HepG2 (cell line): ENCODE data around the gene NAP1L4. TPM values are rescaled to one million over a fixed set of nuclear protein-coding genes. Genes with fewer than 3 reads are reported as not detected.

ENCODE experiments used
- DMAP1 ChIP-seq: IDR thresholded peaks from 2 replicates; pipeline ENCODE4 v1.6.1; 2016
- GATAD2A ChIP-seq: IDR thresholded peaks from 2 replicates; pipeline ENCODE4 v1.6.1; 2016
- KAT8 ChIP-seq: IDR thresholded peaks from 2 replicates; pipeline ENCODE4 v1.6.1; 2016; ENCODE audit warnings: missing genetic modification reagents, missing compliant biosample characterization
- MAZ ChIP-seq, 2 experiments: sonication (generic) in 1 of 2; formaldehyde crosslinking in 1 of 2; IDR thresholded peaks; 2 replicates each; pipeline versions ENCODE4 v1.5.0 to v1.6.1; 2012 to 2020; ENCODE audit warnings: low read depth in 2 of 2, mild to moderate bottlenecking in 2 of 2, borderline replicate concordance in 1 of 2, improper control_type of control experiment in 1 of 2, low read length in 1 of 2, missing genetic modification reagents in 1 of 2, moderate library complexity in 1 of 2
- MYC ChIP-seq: sonication (generic); formaldehyde crosslinking; IDR thresholded peaks from 2 replicates; pipeline ENCODE4 v1.9.0; 2021; ENCODE audit warnings: missing genetic modification reagents, borderline replicate concordance
- NR2F6 ChIP-seq, 2 experiments: IDR thresholded peaks; 2 replicates each; pipeline ENCODE4 v1.6.1; 2016; ENCODE audit warnings: antibody characterized with exemption in 1 of 2, mild to moderate bottlenecking in 1 of 2
- RBFOX2 ChIP-seq: fragments of 200-400 bp; formaldehyde crosslinking; IDR thresholded peaks from 2 replicates; pipeline ENCODE4 v1.6.1; 2017; ENCODE audit warnings: low read depth, mild to moderate bottlenecking, low read length
- ZNF317 ChIP-seq: sonication (generic); formaldehyde crosslinking; IDR thresholded peaks from 2 replicates; pipeline ENCODE4 v1.5.0; 2020; ENCODE audit warnings: mild to moderate bottlenecking, missing genetic modification reagents
- ZNF550 ChIP-seq: sonication (generic); formaldehyde crosslinking; IDR thresholded peaks from 2 replicates; pipeline ENCODE4 v1.4.0; 2020; ENCODE audit warnings: mild to moderate bottlenecking, missing genetic modification reagents, borderline replicate concordance
- polyA plus RNA-seq, 8 experiments: library from polyadenylated mRNA; depleted of rRNA in 3 of 8; stranded (reverse) in 7 of 8; unstranded in 1 of 8; fragments of >200 nt; fragmentation: Illumina TruSeq in 4 of 8; extraction: Trizol in 4 of 8; gene quantifications; 2 replicates each; pipeline versions ENCODE4 v1.2.1 to v1.2.3, GENCODE V29; 2011 to 2016; ENCODE audit warnings: low read depth in 4 of 8, missing spikeins in 1 of 8, mixed read lengths in 1 of 8; ENCODE audit not compliant: insufficient read depth in 1 of 8
- total RNA-seq, 5 experiments: library from RNA; depleted of rRNA; stranded (reverse); fragments of >200 nt; fragmentation: Illumina TruSeq; extraction: Trizol; gene quantifications; 2 replicates each; pipeline ENCODE4 v1.2.3, GENCODE V29; 2016; ENCODE audit warnings: low read depth in 1 of 5
- TF ChIP-seq, protein P1 (sequence below): sonication (generic); formaldehyde crosslinking; IDR thresholded peaks from 2 replicates; pipeline ENCODE4; 2020; ENCODE audit warnings: missing genetic modification reagents, mild to moderate bottlenecking, borderline replicate concordance
- TF ChIP-seq, protein P2 (sequence below): sonication (generic); formaldehyde crosslinking; IDR thresholded peaks from 2 replicates; pipeline ENCODE4 v1.5.1; 2020; ENCODE audit warnings: mild to moderate bottlenecking, moderate library complexity, missing genetic modification reagents
- TF ChIP-seq, protein P3 (sequence below): sonication (generic); IDR thresholded peaks from 2 replicates; pipeline ENCODE4 v1.6.1; 2016; ENCODE audit warnings: low read depth, borderline replicate concordance
- TF ChIP-seq, protein P4 (sequence below): sonication (generic); formaldehyde crosslinking; IDR thresholded peaks from 2 replicates; pipeline ENCODE4 v1.4.0; 2020; ENCODE audit warnings: missing genetic modification reagents
- TF ChIP-seq, protein P5 (sequence below), 2 experiments: fragments of 450-650 bp in 1 of 2; sonication (generic) in 1 of 2; formaldehyde crosslinking; IDR thresholded peaks; 2 replicates each; pipeline versions ENCODE4 v1.5.0 to v1.8.0; 2020 to 2022; ENCODE audit warnings: mild to moderate bottlenecking in 1 of 2, missing genetic modification reagents in 1 of 2
- TF ChIP-seq, protein P6 (sequence below): sonication (generic); formaldehyde crosslinking; IDR thresholded peaks from 2 replicates; pipeline ENCODE4 v1.4.0; 2020; ENCODE audit warnings: missing genetic modification reagents

NAP1L4 gene
- total and polyA plus RNA-seq, 2 of the 13 experiments (the other 11 are each of a cell fraction or from before 2014, with no cell fraction given) = 64.0 to 186 TPM

DNA sequence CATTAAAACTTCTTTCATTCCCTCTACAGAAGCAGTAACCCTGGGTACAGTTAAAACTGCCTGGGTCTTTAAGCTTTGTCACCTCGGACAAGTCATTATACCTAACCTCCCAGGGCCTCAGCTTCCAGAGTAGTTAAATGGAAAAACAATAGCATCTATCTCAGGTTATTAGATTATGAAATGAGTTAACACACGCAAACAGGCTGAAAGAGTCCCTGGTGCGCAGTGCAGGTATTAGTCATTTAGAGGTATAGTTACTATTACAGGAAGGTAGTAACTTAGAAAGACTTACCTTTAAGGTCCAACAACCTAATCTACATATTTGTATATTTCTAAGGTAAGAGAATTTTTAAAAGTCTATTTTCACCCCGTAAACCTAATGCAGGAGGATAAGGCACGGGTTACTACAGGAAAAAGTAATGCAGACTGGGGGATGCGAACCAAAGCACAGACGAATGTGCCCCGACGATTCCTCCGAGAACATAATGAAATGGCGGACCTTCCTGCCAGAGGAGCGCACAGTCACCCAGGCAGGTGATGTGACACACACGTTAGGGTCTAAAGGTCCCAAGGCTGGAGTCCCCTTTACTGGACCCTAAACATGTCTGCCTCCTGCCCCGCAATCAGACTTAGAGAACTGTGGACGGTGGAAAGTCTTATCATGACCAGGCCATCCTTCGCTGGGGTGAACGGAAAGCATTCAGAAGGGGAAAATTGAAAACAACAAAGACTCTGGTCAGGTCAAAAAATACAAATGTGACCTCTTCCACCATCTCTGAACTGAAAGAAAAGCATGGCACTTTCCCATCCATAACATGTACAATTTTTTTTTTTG is 1.3 kb downstream of the NAP1L4 start (continued):
- TF ChIP-seq, protein P1, sequence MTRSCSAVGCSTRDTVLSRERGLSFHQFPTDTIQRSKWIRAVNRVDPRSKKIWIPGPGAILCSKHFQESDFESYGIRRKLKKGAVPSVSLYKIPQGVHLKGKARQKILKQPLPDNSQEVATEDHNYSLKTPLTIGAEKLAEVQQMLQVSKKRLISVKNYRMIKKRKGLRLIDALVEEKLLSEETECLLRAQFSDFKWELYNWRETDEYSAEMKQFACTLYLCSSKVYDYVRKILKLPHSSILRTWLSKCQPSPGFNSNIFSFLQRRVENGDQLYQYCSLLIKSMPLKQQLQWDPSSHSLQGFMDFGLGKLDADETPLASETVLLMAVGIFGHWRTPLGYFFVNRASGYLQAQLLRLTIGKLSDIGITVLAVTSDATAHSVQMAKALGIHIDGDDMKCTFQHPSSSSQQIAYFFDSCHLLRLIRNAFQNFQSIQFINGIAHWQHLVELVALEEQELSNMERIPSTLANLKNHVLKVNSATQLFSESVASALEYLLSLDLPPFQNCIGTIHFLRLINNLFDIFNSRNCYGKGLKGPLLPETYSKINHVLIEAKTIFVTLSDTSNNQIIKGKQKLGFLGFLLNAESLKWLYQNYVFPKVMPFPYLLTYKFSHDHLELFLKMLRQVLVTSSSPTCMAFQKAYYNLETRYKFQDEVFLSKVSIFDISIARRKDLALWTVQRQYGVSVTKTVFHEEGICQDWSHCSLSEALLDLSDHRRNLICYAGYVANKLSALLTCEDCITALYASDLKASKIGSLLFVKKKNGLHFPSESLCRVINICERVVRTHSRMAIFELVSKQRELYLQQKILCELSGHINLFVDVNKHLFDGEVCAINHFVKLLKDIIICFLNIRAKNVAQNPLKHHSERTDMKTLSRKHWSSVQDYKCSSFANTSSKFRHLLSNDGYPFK (CRISPR knock-in tag) = peak; percentile 39; the same call in 1 of the 2 replicates
- peak; percentile 28; the same call in 1 of the 2 replicates for TF ChIP-seq DMAP1
- no peak for TF ChIP-seq ZNF550
- TF ChIP-seq, protein P2, sequence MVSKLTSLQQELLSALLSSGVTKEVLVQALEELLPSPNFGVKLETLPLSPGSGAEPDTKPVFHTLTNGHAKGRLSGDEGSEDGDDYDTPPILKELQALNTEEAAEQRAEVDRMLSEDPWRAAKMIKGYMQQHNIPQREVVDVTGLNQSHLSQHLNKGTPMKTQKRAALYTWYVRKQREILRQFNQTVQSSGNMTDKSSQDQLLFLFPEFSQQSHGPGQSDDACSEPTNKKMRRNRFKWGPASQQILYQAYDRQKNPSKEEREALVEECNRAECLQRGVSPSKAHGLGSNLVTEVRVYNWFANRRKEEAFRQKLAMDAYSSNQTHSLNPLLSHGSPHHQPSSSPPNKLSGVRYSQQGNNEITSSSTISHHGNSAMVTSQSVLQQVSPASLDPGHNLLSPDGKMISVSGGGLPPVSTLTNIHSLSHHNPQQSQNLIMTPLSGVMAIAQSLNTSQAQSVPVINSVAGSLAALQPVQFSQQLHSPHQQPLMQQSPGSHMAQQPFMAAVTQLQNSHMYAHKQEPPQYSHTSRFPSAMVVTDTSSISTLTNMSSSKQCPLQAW (CRISPR knock-in tag) = 0 out of 2 replicates have a peak, but pooled peaks have one; percentile 12
- TF ChIP-seq MYC (CRISPR knock-in tag) = peak; percentile 21; the same call in 1 of the 2 replicates
- TF ChIP-seq, protein P3, sequence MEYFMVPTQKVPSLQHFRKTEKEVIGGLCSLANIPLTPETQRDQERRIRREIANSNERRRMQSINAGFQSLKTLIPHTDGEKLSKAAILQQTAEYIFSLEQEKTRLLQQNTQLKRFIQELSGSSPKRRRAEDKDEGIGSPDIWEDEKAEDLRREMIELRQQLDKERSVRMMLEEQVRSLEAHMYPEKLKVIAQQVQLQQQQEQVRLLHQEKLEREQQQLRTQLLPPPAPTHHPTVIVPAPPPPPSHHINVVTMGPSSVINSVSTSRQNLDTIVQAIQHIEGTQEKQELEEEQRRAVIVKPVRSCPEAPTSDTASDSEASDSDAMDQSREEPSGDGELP = peak; percentile 26; the same call in 1 of the 2 replicates
- 0 out of 2 replicates have a peak, but pooled peaks have one; percentile 63 for TF ChIP-seq ZNF317
- TF ChIP-seq GATAD2A = 0 out of 2 replicates have a peak, but pooled peaks have one; percentile 15
- TF ChIP-seq KAT8 (CRISPR knock-in tag) = peak; percentile 49; the same call in 1 of the 2 replicates
- TF ChIP-seq, protein P4, sequence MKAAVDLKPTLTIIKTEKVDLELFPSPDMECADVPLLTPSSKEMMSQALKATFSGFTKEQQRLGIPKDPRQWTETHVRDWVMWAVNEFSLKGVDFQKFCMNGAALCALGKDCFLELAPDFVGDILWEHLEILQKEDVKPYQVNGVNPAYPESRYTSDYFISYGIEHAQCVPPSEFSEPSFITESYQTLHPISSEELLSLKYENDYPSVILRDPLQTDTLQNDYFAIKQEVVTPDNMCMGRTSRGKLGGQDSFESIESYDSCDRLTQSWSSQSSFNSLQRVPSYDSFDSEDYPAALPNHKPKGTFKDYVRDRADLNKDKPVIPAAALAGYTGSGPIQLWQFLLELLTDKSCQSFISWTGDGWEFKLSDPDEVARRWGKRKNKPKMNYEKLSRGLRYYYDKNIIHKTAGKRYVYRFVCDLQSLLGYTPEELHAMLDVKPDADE (CRISPR knock-in tag) = no peak
- TF ChIP-seq NR2F6 (IDR thresholded peaks at IDR 0.05) = peak; percentile 9; the same call in 1 of the 2 replicates
- 0 out of 2 replicates have a peak, but pooled peaks have one; percentile 28 for TF ChIP-seq NR2F6 (CRISPR knock-in tag; IDR thresholded peaks at IDR 0.05)
- TF ChIP-seq, protein P5, sequence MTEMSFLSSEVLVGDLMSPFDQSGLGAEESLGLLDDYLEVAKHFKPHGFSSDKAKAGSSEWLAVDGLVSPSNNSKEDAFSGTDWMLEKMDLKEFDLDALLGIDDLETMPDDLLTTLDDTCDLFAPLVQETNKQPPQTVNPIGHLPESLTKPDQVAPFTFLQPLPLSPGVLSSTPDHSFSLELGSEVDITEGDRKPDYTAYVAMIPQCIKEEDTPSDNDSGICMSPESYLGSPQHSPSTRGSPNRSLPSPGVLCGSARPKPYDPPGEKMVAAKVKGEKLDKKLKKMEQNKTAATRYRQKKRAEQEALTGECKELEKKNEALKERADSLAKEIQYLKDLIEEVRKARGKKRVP (CRISPR knock-in tag; IDR thresholded peaks at IDR 0.05) = peak in 1 of 2 experiments; percentile 11; a peak in 1 of 4 replicates
- 0 out of 2 replicates have a peak, but pooled peaks have one; percentile 9 for TF ChIP-seq RBFOX2
- TF ChIP-seq, protein P6, sequence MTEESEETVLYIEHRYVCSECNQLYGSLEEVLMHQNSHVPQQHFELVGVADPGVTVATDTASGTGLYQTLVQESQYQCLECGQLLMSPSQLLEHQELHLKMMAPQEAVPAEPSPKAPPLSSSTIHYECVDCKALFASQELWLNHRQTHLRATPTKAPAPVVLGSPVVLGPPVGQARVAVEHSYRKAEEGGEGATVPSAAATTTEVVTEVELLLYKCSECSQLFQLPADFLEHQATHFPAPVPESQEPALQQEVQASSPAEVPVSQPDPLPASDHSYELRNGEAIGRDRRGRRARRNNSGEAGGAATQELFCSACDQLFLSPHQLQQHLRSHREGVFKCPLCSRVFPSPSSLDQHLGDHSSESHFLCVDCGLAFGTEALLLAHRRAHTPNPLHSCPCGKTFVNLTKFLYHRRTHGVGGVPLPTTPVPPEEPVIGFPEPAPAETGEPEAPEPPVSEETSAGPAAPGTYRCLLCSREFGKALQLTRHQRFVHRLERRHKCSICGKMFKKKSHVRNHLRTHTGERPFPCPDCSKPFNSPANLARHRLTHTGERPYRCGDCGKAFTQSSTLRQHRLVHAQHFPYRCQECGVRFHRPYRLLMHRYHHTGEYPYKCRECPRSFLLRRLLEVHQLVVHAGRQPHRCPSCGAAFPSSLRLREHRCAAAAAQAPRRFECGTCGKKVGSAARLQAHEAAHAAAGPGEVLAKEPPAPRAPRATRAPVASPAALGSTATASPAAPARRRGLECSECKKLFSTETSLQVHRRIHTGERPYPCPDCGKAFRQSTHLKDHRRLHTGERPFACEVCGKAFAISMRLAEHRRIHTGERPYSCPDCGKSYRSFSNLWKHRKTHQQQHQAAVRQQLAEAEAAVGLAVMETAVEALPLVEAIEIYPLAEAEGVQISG (CRISPR knock-in tag) = peak; percentile 31; the same call in 1 of the 2 replicates
- no peak for TF ChIP-seq MAZ (IDR thresholded peaks at IDR 0.05; ENCODE audit: borderline replicate concordance, low read depth, low read length)
- TF ChIP-seq MAZ (CRISPR knock-in tag; IDR thresholded peaks at IDR 0.05; ENCODE audit: low read depth) = peak; percentile 53; the same call in 1 of the 2 replicates
